HG03575 (cell line): ENCODE data around the gene RALGPS1.
"Not testable (repeated sequence)": the region's sequence is repeated elsewhere in the genome, so short reads cannot be mapped to it uniquely, and the experiment has no call there.

Source experiments
- ATAC-seq: cut with Tn5 transposase; IDR thresholded peaks from one replicate; pipeline ENCODE4 v1.9.1; 2021; ENCODE audit not compliant: unreplicated experiment, insufficient number of reproducible peaks, low FRiP score; ENCODE audit errors: extremely low read depth

RALGPS1 gene

DNA sequence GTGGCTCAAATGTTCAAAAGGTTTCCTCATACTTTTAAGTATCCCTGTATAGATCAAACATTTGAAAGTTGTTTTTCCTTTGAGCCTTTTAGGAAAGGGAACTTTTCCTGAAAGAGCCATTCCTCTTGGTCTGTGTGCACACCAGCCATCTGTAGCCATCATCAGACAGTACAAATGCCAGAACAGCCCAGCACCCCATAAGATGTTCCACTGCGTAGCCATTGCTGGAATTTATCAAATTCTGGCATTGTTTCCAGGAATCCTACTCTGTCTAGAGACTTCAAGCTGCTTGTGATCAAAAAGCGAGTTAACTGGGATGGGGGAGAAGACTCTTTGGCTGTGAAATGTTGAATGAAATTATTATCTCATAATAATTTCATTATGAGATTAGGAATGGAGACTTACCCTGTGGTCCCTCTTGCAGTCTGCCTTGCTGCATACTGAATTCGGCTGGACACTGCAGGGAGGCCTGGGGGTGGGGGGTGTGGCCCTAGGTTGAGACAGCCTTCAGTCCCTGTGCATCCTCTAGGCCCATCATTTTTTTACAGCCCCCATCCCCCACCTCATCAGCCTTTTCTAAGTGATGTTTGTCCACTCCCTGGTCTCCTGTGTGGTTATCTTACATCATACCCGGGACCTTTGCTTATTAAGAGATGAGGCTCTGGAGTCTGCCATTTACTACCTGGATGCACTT is 99.8 kb downstream of the RALGPS1 start:
- ATAC-seq = no peak

DNA sequence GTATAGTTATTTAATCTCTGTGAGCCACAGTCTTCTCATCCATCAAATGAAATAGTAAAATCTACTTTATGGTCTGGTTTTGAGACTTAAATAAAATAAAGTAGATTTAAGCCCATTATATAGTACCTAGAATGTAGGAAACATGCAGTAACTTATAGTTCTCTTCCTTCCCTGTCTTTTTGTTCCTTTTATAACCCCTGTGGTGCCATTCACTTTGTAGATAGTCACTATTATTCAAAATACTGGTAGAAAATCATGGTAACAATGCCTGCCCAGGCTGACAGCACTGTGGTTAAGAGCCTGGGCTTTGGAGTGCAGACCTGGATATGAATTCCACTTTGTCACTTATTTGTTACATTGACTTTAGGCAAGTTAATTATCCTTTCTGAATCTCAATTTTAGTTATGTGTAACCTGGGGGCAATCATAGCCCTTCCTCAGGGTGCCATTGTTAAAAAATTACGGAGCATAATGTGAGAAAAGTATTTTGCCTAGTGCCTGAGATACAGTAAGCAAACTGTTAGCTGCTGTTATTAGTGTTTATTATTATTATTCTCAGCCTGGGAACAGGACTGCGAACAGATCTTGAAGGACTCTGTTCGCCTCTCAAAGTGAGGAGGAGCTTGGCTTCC is 100.4 kb downstream of the RALGPS1 start:
- ATAC-seq = no peak

DNA sequence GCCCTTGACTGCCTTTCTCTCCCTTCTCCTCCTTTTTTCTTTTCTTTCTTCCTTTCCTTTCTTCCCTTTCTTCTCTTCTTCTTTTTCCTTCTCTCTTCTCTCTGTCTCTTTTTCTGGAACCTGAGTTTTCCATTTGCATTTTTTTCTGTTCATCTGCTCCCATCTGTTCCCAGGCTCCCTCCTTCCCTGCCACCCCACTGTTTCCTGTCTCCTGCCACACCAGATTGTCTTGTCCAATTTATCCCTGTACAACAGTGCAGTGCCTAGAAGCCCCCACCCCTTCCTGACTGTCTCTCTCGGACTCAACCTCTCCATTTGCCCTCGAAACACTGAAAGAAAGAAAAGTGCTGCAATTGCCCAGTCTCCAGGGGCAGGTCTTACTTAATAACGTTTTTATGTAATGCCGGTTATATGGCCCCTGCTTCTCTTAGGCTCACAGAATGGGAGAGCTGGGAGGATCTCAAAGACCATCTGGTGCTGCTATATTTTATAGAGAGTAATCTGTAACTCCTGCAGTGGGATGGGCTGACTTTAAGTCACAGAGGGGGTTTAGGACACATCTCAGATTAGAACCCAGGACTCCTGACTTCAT is 101.4 kb downstream of the RALGPS1 start:
- no peak for ATAC-seq

DNA sequence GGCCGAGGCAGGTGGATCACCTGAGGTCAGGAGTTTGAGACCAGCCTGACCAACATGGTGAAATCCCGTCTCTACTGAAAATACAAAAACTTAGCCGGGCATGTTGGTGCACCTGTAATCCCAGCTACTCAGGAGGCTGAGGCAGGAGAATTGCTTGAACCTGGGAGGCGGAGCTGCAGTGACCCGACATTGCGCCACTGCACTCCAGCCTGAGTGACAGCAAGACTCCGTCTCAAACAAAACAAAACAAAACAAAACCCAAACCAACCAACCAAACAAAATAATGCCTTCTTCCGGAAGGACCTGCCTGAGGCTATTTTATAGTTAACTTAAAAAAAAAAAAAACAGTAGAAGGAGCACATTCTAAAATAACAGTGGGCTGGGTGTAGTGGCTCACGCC is 103.4 kb downstream of the RALGPS1 start:
- not testable (repeated sequence) for ATAC-seq

DNA sequence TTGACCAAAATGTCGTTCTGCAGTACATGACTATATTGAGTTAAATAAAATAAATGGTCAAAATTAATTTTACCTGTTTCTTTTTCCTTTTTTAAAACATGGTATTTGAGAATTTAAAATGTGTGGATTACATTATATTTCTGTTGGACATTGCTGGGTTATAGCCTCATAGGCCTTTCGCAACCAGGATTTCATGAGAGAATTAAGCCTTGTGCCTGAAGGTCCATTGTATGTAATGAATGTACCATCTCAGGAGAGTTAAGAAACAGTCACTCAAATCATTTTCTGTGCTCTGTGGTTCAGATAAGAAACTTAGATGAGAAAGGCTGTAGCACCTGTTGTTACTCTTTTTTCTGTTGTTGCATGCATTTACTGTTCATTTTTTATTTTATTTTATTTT is 104.4 kb downstream of the RALGPS1 start:
- no peak for ATAC-seq

DNA sequence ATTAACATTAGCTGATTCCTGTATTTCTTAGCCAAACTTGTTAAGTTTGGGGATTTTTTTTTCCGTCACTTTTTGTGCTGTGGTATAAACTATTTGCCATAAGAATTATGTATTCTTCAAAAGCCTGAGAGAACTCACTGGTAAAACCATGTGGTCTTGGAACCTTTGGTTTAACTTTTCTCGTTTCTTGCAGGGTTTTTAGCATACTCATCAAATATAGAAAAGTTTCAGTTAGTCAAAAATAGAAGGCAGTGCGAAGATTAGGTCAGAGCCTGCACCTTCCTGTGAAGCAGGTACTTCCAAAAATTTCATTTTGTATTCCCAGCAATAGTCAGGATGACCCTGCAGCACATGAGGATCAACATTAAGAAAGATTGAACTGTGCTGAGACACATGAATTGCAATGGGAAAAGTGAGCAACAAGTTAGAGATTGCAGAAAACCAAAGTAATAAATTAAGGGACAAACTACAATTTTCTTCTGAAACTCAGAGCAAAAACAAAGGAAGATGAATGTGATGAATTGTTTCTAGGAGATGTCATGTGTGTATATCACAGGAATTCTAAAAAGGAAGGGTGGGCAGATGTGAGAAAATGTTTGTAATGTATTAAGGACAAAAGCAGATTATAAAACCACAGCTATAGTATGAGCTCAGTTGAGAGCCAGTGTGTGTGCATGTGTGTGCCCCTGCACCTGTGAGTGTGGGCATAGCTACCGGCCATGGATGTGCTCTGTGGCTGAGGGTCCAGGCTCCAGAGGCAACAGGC is 105.6 kb downstream of the RALGPS1 start:
- ATAC-seq = no peak

DNA sequence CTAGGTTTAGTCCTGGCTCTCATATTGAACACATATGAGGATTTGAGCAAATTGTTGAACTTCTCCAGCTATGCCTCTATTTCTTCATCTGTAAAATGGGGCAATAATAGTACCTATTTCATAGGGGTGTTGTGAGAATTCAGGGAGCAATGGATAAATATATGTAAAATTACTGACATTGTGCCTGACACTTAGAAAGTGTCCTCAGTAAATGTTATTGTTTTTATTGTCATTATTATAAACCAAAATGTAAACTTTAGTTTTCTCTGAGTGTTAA is 106.2 kb downstream of the RALGPS1 start:
- ATAC-seq = no peak

DNA sequence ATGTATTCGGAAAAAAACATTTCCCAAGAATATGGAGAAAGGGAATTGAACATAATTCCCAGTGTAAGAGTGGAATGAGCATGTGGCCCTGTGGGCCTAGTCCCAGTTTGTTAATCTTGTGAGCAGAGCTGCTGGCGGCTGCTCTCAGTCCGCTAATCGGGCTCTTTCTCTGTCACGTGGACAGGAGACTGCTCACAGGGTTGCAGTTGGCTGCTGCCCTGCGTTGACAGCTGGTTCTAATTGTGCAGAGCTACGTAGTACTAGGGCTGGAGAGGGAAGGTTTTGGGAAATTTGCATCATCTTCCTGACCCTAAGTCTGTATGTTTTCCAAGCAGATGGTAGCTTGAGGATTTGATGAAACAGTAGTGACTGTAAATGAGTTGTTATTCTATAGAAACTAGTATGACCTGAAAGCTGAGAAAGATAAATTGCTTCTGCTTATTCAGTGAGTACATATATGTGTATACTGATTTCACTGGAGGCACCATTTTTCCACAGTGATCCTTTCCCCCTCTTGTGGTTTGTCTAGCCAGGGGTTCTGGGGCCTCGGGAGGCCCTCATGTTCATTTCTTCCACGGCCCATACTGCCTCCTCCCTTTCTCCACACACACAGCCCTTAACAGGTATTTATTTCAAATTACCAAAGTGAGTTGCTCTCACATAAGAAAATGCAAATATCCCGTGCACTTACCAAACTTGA is 107.2 kb downstream of the RALGPS1 start:
- no peak for ATAC-seq

DNA sequence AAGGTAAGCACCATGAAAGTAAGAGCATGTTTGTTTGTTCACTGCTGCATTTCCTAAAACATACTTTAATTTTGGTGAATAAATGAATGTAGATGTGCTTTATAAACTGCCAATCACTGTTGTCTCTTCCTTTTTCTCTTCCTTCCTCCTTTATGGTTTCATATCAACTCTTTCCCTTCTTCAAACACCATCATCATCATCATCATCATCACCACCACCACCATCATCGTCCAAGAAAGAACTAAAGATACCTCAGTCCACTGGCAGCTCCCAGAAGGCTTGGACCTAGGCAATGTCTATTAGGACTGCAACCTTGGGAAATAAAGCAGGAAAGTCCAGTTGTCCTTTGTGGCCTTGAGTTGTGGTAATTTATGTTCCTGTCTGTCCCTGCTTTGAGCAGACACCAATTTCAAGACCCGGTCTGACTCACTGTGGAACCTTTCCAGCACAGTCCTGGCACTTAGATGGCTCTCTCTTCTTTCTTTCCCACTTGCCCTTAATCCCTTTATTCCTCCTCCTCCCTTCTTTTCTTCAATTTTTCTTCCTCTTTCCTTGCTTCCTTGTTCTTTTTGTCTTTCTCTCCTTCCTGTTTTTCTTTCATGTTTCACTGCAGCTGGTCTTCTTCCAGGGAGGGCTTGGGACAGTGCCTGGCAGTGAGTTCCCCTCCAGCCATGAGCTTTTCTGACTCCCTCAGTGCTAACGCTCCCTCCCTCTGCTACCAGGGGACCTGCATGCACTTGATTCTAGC is 108.5 kb downstream of the RALGPS1 start:
- no peak for ATAC-seq

DNA sequence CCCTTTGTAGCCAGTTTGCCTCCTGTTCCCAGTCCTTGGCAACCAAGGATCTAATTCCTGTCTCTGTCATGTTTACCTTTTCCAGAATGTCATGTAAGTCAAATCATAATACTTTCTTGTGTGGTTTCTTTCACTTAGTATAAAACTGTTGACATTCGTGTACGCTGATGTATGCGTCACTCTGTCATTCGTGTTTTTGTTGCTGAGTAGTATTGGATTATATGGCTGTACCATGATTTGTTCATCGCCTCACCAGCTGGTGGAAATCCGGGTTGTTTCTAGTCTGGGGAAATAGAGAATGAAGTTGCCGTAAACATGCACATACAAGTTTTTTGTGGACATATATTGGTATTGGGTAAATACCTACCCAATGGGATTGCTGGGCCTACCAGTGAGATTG is 110.5 kb downstream of the RALGPS1 start:
- no peak for ATAC-seq

DNA sequence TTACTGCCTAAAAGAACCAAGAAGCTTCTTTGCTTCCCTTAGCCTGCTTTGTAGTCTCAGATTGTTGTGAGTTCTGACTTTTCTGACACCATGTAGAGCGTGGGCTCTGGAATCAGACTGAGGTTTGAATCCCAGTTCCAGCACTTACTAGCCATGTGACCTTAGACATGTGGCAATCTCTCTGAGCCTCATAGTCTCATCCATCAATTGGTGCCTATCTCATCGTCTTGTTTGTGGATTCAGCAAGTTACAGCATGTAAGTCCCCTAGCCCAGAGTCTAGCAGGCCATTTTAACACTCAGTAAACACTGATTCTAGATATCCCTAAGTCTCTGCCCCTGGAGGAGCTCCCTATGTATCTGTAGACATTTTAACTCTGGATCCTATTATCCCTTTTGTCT is 113.1 kb downstream of the RALGPS1 start:
- ATAC-seq = no peak

DNA sequence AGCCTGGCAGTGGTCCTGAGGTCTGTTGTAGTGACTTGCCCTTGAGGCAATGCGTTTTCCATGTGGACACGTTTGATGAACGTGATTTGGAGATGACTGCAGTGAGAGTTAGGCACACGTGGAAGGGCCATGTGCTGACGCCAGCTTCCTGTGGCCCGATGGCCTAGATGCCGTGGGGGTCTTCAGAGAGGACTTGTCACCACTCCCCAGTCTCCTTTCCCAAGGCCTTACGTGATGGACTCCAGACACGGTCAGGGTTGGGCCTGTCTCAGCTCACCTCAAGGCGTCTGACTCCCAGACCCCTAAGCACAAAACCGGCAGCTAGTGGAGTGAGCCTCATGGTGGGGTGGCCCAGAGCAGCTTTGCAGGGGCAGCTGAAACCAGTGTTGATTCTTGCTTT is 115.0 kb downstream of the RALGPS1 start:
- ATAC-seq = no peak

DNA sequence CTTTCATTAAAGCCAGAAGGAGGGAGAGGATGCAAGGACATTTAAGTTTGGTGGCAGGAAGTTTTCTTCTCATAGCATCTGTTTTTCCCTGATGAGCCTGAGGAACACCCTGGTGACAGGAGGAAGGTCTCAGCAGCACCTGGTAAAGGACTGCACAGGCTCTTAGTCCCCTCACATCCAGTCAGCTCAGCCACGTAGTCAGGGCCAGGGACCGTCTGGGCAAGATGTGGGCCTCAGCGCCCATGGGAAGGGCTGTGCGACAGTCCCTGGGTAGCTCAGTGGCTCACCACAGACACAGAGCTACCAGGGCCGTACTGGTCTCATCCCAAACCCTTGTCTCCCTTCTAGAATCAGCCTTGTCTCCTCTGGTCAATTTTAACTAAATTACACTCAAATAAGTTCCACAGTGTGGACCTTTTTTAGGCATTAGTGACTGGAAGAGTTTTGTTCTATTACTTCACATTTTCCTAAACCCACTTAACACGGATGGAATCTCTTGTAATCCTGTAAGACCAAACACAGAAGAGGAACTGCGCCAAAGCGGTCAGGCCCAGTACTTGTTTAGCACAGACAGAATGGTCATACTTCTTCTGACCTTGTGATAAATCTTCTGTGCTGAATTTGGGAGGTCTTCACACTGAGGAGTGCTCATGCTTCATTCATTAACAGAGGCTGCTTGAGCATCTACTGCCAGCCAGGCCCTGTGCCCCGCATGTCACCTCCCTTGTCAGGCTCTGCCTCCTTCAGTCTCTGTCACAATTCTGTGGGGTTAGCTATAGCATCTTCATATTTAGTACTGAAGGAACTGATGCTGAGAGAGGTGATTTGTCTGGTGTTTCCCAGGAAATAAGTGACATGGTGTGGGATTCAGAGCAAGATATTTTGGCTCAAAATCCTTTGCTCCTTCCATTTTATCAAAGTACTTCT is 116.5 kb downstream of the RALGPS1 start:
- no peak for ATAC-seq

DNA sequence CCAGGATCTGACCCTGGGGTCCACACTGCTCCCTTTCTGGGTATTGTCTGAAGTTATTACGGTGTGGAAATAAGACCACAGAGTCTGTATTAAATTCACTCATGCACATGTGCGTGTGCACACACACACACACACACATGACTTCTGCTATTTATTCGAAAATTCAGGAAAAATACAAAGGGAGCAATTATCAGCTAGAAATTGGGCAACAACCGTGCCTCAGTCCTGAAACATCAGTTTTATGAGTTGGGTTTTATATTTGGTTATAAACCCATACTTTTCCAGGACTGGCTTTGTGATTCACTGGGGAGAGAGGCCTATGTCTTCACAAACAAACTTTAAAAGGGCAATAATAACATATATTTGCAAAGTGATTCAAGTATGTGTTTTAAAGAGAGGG is 117.7 kb downstream of the RALGPS1 start:
- ATAC-seq = no peak

DNA sequence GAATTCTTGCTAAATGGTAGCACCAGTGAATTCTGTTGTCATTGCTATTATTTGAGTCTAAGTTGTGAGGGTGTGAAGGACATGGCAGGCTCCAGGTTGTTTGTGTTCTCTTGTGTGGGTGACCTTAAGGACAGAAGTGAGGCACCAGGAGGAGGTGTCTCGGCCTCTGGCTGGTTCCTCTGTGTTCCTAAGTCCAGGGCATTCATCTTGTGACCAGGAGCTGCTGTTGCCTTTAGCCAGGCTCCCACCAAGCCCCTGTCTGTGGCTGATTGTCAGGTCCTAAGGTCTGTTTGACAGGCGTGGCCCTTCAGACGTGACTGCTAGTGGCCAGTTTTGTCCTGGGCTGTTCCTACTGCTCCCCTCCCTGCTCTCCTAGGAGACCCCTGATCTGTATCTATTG is 118.5 kb downstream of the RALGPS1 start:
- ATAC-seq = no peak

DNA sequence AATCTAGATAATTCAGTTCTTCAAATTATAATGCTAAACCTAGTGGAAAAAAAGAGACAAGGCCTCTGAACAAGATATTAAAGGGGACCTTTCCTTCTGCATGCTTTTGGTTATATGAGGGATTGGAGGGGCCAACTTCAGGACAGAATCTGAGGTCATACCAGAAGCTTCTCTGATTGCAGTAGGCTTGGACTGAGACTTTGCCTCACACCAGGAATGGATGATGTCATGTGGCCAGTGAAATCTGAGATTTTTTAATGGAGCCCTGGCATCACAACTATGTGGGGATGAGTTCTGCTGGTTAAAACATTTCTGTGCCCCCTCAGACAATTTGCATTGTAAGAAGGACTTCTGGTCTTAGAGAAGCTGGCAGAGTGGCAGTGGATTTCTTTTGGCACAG is 119.2 kb downstream of the RALGPS1 start:
- no peak for ATAC-seq

DNA sequence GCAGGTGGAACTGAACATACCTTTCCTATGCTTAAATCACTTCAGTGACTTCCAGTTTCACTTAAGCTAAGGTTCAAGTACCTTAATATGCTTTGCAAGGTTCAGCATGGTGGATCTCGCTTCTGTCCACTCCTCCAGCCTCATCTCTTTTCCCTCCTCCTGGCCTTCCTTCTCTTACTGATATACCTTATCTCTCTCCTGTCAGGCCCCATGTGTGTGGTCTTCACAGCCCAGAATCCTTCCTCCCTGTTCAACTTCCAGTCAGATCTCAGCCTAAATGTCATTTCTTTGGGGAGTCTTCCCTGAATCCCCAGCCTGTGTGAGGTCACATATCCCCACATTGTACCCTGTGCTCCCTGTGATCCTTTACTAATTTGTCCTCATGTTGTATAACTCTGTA is 120.1 kb downstream of the RALGPS1 start:
- no peak for ATAC-seq

DNA sequence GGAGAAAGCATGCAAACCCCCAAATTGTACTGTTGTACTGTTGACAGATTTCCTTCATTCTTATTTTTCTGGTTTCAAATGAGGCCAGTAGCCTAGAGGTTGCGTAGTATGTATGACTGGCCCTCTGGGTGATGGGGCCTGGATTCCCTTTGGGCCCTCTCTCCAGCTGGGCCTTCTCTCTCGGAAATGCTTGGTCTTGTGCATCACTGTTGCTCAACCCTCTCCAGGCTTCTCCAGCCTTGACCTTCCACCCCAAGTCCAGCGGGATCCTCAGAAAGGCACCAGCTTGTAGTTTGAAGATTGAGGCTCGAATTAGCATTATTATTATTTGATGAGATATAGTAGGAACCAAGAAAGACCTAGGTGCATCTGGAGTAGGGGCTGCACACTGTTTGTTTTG is 120.8 kb downstream of the RALGPS1 start:
- ATAC-seq = no peak
